Measurements from ENCODE around the gene GNPTG. TPM values are rescaled to one million over a fixed set of nuclear protein-coding genes. Genes with fewer than 3 reads are reported as not detected.

GNPTG gene
- total and polyA plus RNA-seq, 2 of the 13 experiments (the other 11 are each of a cell fraction or from before 2014, with no cell fraction given), result 22.7 to 71.1 TPM

GRCh38 chr16:1305823-1306222, 45.9 kb upstream of the GNPTG start (continued):
- TF ChIP-seq THRA (CRISPR knock-in tag; IDR thresholded peaks at IDR 0.05; ENCODE audit: borderline replicate concordance), result no peak
- TF ChIP-seq ZNF781 (CRISPR knock-in tag; IDR thresholded peaks at IDR 0.05; ENCODE audit: borderline replicate concordance, not compliant biosample characterization), result no peak
- no peak for TF ChIP-seq ZFYVE20 (CRISPR knock-in tag; IDR thresholded peaks at IDR 0.05; ENCODE audit: borderline replicate concordance, low read depth)
- TF ChIP-seq ETV5 (CRISPR knock-in tag; IDR thresholded peaks at IDR 0.05; ENCODE audit: borderline replicate concordance), result peak; percentile 15; the same call in 1 of the 2 replicates
- no peak for TF ChIP-seq PITX1 (CRISPR knock-in tag; IDR thresholded peaks at IDR 0.05)
- TF ChIP-seq NCOR1 (IDR thresholded peaks at IDR 0.05; ENCODE audit: borderline replicate concordance, low read length), result no peak
- no peak for TF ChIP-seq POLR2AphosphoS2 (IDR thresholded peaks at IDR 0.05; ENCODE audit: low read depth, low read length)
- peak; percentile 43; the same call in 1 of the 2 replicates for TF ChIP-seq ZFY (CRISPR knock-in tag; IDR thresholded peaks at IDR 0.05)
- TF ChIP-seq ZNF343 (CRISPR knock-in tag; IDR thresholded peaks at IDR 0.05), result 0 out of 2 replicates have a peak, but pooled peaks have one; percentile 37
- TF ChIP-seq RBM39 (IDR thresholded peaks at IDR 0.05; ENCODE audit: low read depth, low read length, poor library complexity, severe bottlenecking), result no peak
- TF ChIP-seq ZUFSP (CRISPR knock-in tag; IDR thresholded peaks at IDR 0.05; ENCODE audit: borderline replicate concordance), result no peak
- TF ChIP-seq ZNF704 (CRISPR knock-in tag; IDR thresholded peaks at IDR 0.05; ENCODE audit: borderline replicate concordance), result no peak
- TF ChIP-seq ZFP82 (CRISPR knock-in tag; IDR thresholded peaks at IDR 0.05; ENCODE audit: borderline replicate concordance), result no peak
- no peak for TF ChIP-seq ZSCAN21 (CRISPR knock-in tag; IDR thresholded peaks at IDR 0.05; ENCODE audit: borderline replicate concordance)
- no peak for TF ChIP-seq SKI (IDR thresholded peaks at IDR 0.05; ENCODE audit: partially characterized antibody)
- peak; percentile 39; the same call in 1 of the 2 replicates for TF ChIP-seq PATZ1 (CRISPR knock-in tag; IDR thresholded peaks at IDR 0.05)
- TF ChIP-seq ZNF616 (CRISPR knock-in tag; IDR thresholded peaks at IDR 0.05; ENCODE audit: low read depth), result no peak
- no peak for TF ChIP-seq GRHL1 (CRISPR knock-in tag; conservative IDR thresholded peaks at IDR 0.05)
- TF ChIP-seq REXO4 (CRISPR knock-in tag; IDR thresholded peaks at IDR 0.05; ENCODE audit: borderline replicate concordance), result no peak
- 0 out of 2 replicates have a peak, but pooled peaks have one; percentile 28 for TF ChIP-seq MAX (IDR thresholded peaks at IDR 0.05)
